Naive thymus-derived CD4-positive, alpha-beta T cell (primary cell): Measurements from ENCODE around the gene KIF12. TPM values are rescaled to one million over a fixed set of nuclear protein-coding genes. Genes with fewer than 3 reads are reported as not detected.

ENCODE experiments used
- polyA plus RNA-seq, 2 donors: library from polyadenylated mRNA; unstranded; fragments of 300-500 nt; fragmentation: Illumina TruSeq; gene quantifications; one replicate each; pipeline ENCODE4 v1.2.3, GENCODE V29; 2021
- total RNA-seq, 6 experiments: library from RNA in 5 of 6; stranded (reverse) in 5 of 6; gene quantifications; 1 replicate in 5 of 6; 2 replicates in 1 of 6; pipeline ENCODE4 v1.2.3 and lab custom pipeline; 2021 to 2026

Gene KIF12
- total and polyA plus RNA-seq, 7 experiments from 2014 or later: not detected

Other genes starting within 250 kb of the KIF12 start
- 1 to 10 TPM in 4 of 5 experiments, under 1 TPM in 1; 0.24 to 3.3 (median 1.2) TPM for gene ZNF618, start 223.0 kb downstream of the KIF12 start, total RNA-seq
- under 1 TPM; 0.17 to 0.50 TPM for gene ZNF618, start 223.0 kb downstream of the KIF12 start, polyA plus RNA-seq
- not detected for gene AMBP, start 21.0 kb downstream of the KIF12 start, total RNA-seq
- gene AMBP, start 21.0 kb downstream of the KIF12 start, polyA plus RNA-seq: not detected
- gene COL27A1, start 56.2 kb upstream of the KIF12 start, total RNA-seq: 1 to 10 TPM; 1.2 to 2.4 (median 1.9) TPM
- gene COL27A1, start 56.2 kb upstream of the KIF12 start, polyA plus RNA-seq: not detected
- under 1 TPM in 1 of 5 experiments, not detected in 4; 0.29 TPM for gene ORM1, start 223.8 kb upstream of the KIF12 start, total RNA-seq
- not detected for gene ORM1, start 223.8 kb upstream of the KIF12 start, polyA plus RNA-seq
- not detected for gene ORM2, start 230.6 kb upstream of the KIF12 start, total RNA-seq
- not detected for gene ORM2, start 230.6 kb upstream of the KIF12 start, polyA plus RNA-seq